Peyer's patch (tissue), 4 donors: ENCODE measurements around the gene SCN7A.

ENCODE experiments used
- POLR2A ChIP-seq, 2 donors: fragments of 450-650 bp; IDR thresholded peaks; one replicate each; pipeline ENCODE4 v1.5.1; 2017; ENCODE audit warnings: antibody characterized with exemption in 2 of 2, mild to moderate bottlenecking in 2 of 2, moderate library complexity in 2 of 2
- TF ChIP-seq, protein P1 (sequence below), 6 experiments: fragments of 450-650 bp in 4 of 6; fragments of 200-600 bp in 2 of 6; sonication (generic) in 1 of 6; IDR thresholded peaks; one replicate each; pipeline ENCODE4 v1.5.1; 2017 to 2019; ENCODE audit warnings: antibody characterized with exemption in 6 of 6, mild to moderate bottlenecking in 3 of 6, moderate library complexity in 1 of 6

- TF ChIP-seq, protein P1, sequence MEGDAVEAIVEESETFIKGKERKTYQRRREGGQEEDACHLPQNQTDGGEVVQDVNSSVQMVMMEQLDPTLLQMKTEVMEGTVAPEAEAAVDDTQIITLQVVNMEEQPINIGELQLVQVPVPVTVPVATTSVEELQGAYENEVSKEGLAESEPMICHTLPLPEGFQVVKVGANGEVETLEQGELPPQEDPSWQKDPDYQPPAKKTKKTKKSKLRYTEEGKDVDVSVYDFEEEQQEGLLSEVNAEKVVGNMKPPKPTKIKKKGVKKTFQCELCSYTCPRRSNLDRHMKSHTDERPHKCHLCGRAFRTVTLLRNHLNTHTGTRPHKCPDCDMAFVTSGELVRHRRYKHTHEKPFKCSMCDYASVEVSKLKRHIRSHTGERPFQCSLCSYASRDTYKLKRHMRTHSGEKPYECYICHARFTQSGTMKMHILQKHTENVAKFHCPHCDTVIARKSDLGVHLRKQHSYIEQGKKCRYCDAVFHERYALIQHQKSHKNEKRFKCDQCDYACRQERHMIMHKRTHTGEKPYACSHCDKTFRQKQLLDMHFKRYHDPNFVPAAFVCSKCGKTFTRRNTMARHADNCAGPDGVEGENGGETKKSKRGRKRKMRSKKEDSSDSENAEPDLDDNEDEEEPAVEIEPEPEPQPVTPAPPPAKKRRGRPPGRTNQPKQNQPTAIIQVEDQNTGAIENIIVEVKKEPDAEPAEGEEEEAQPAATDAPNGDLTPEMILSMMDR (IDR thresholded peaks at IDR 0.05), result no peak
- TF ChIP-seq POLR2A (IDR thresholded peaks at IDR 0.05), result no peak
Measured at GRCh38 chr2:166365239-166365638, 128.8 kb downstream of the SCN7A start.
